Measurements from ENCODE around the gene MCOLN3. TPM values are rescaled to one million over a fixed set of nuclear protein-coding genes. Genes with fewer than 3 reads are reported as not detected.

The MCOLN3 gene
- total and polyA plus RNA-seq, 11 donors = 0.07 to 1.4 (median 0.35) TPM; not detected in 2

GRCh38 chr1:85060038-85060437, 11.7 kb upstream of the MCOLN3 start:
- WGBS, 4 donors = 47 to 61% (median 52%) methylated on average over 2 of the region's 2 CpGs
- ATAC-seq = no peak
- H3K27me3 ChIP-seq = no peaks in the 10 kb centered on the region
- DNase-seq = no peak
- H3K36me3 ChIP-seq = no peaks in the 10 kb centered on the region
- no peak overlapping the region for H3K27ac ChIP-seq
- TF ChIP-seq POLR2A (IDR thresholded peaks at IDR 0.05) (no peak), CTCF (IDR thresholded peaks at IDR 0.05) (no peak)
- intact Hi-C loops (cut with DNase I) = no loop called here
- no peaks in the 10 kb centered on the region for H3K9me3 ChIP-seq
- no peak overlapping the region for H3K4me3 ChIP-seq
- peaks cover 0 to 11% (median 3%) of the 10 kb centered on the region in 12 donors for H3K4me1 ChIP-seq

- Histone ChIP-seq H3K27me3 (no peaks in the 10 kb centered on the region), H3K4me1 (peaks cover 0 to 11% (median 3%) of the 10 kb centered on the region in 12 donors), H3K9me3 (no peaks in the 10 kb centered on the region), H3K4me3 (no peak overlapping the region), H3K36me3 (no peaks in the 10 kb centered on the region), H3K27ac (no peak overlapping the region)
- no peak for ATAC-seq
- WGBS, 4 donors = 85 to 90% (median 87%) methylated on average over 2 of the region's 2 CpGs
- intact Hi-C loops (cut with DNase I) = no loop called here
- no peak for DNase-seq
- TF ChIP-seq POLR2A (IDR thresholded peaks at IDR 0.05) (no peak), CTCF (IDR thresholded peaks at IDR 0.05) (no peak)
These were observed 11.3 kb upstream of the MCOLN3 start for GRCh38 chr1:85059563-85059962.

GRCh38 chr1:85058786-85059185, 10.5 kb upstream of the MCOLN3 start:
- ATAC-seq (no peak), DNase-seq (no peak)
- no peaks in the 10 kb centered on the region for H3K36me3 ChIP-seq
- H3K4me3 ChIP-seq = no peak overlapping the region
- H3K9me3 ChIP-seq = no peaks in the 10 kb centered on the region
- H3K4me1 ChIP-seq = peaks cover 0 to 11% (median 3%) of the 10 kb centered on the region in 12 donors
- H3K27ac ChIP-seq = no peak overlapping the region
- TF ChIP-seq POLR2A (IDR thresholded peaks at IDR 0.05) (no peak), CTCF (IDR thresholded peaks at IDR 0.05) (no peak)
- 34 to 62% (median 36%) methylated on average over 1 of the region's 1 CpG for WGBS, 4 donors
- intact Hi-C loops (cut with DNase I) = no loop called here
- peaks cover 0 to 5% (median 0%) of the 10 kb centered on the region in 9 donors for H3K27me3 ChIP-seq

- ATAC-seq (no peak), DNase-seq (no peak)
- H3K4me1 ChIP-seq = peaks cover 0 to 11% (median 3%) of the 10 kb centered on the region in 12 donors
- H3K27me3 ChIP-seq = peaks cover 0 to 10% (median 0%) of the 10 kb centered on the region in 9 donors
- 57 to 71% (median 63%) methylated on average over 1 of the region's 1 CpG for WGBS, 4 donors
- intact Hi-C loops (cut with DNase I) = no loop called here
- H3K9me3 ChIP-seq = no peaks in the 10 kb centered on the region
- no peak overlapping the region for H3K4me3 ChIP-seq
- no peak overlapping the region for H3K27ac ChIP-seq
- no peaks in the 10 kb centered on the region for H3K36me3 ChIP-seq
- TF ChIP-seq CTCF (IDR thresholded peaks at IDR 0.05) (no peak), POLR2A (IDR thresholded peaks at IDR 0.05) (no peak)
These were observed 10.0 kb upstream of the MCOLN3 start for GRCh38 chr1:85058311-85058710.

Data from heart left ventricle (tissue), 16 donors.